ENCODE data around the gene STMP1. TPM values are rescaled to one million over a fixed set of nuclear protein-coding genes. Genes with fewer than 3 reads are reported as not detected.
A peak's percentile ranks its signal among the peaks of the same experiment; 100 is the strongest.

Gene STMP1
- total RNA-seq, 1 donor: 18.6 TPM

- peak; percentile 12 for DNase-seq (ENCODE audit: low read depth)
- no peak for TF ChIP-seq CTCF (IDR thresholded peaks at IDR 0.05; ENCODE audit: insufficient read depth, low read depth, low read length)
- no peak overlapping the region for H3K4me3 ChIP-seq (ENCODE audit: low read depth, low read length)
Measured at GRCh38 chr7:135712796-135713195, 50.5 kb downstream of the STMP1 start.

- no peak overlapping the region for H3K4me3 ChIP-seq (ENCODE audit: low read depth, low read length)
- no peak for DNase-seq (ENCODE audit: low read depth)
- TF ChIP-seq CTCF (IDR thresholded peaks at IDR 0.05; ENCODE audit: insufficient read depth, low read depth, low read length): no peak
Measured at GRCh38 chr7:135713836-135714470, 51.6 kb downstream of the STMP1 start.

- peak; percentile 27 for DNase-seq (ENCODE audit: low read depth)
- H3K4me3 ChIP-seq (ENCODE audit: low read depth, low read length): no peak overlapping the region
- TF ChIP-seq CTCF (IDR thresholded peaks at IDR 0.05; ENCODE audit: insufficient read depth, low read depth, low read length): no peak
Measured at GRCh38 chr7:135714534-135715009, 52.3 kb downstream of the STMP1 start.

GRCh38 chr7:135715055-135715522 is 52.8 kb downstream of the STMP1 start:
- no peak for TF ChIP-seq CTCF (IDR thresholded peaks at IDR 0.05; ENCODE audit: insufficient read depth, low read depth, low read length)
- no peak overlapping the region for H3K4me3 ChIP-seq (ENCODE audit: low read depth, low read length)
- no peak for DNase-seq (ENCODE audit: low read depth)

GRCh38 chr7:135715673-135716072 is 53.4 kb downstream of the STMP1 start:
- DNase-seq (ENCODE audit: low read depth): no peak
- no peak for TF ChIP-seq CTCF (IDR thresholded peaks at IDR 0.05; ENCODE audit: insufficient read depth, low read depth, low read length)
- no peak overlapping the region for H3K4me3 ChIP-seq (ENCODE audit: low read depth, low read length)

- DNase-seq (ENCODE audit: low read depth): peak; percentile 72
- H3K4me3 ChIP-seq (ENCODE audit: low read depth, low read length): no peak overlapping the region
Measured at GRCh38 chr7:135716677-135717238, 54.4 kb downstream of the STMP1 start.

More at GRCh38 chr7:135716677-135717238, 54.4 kb downstream of the STMP1 start:
- no peak for TF ChIP-seq CTCF (IDR thresholded peaks at IDR 0.05; ENCODE audit: insufficient read depth, low read depth, low read length)
